Keratinocyte (primary cell): ENCODE measurements around the gene SLC35A5.

Experiments
- CTCF ChIP-seq, 3 experiments: IDR thresholded peaks in 1 of 3; conservative IDR thresholded peaks in 1 of 3; optimal IDR thresholded peaks in 1 of 3; 2 replicates in 2 of 3; 3 replicates in 1 of 3; pipeline versions ENCODE3 to v1.5.1; 2011; ENCODE audit warnings: low read length in 3 of 3, mild to moderate bottlenecking in 3 of 3, moderate library complexity in 2 of 3, control low read depth in 1 of 3, inconsistent platforms in 1 of 3; ENCODE audit not compliant: insufficient read depth in 2 of 3; ENCODE audit errors: extremely low read depth in 1 of 3
- EZH2 ChIP-seq: IDR thresholded peaks from one replicate; pipeline ENCODE4 v1.6.1; 2012; ENCODE audit warnings: inconsistent platforms, mild to moderate bottlenecking, low read length, moderate library complexity

DNA sequence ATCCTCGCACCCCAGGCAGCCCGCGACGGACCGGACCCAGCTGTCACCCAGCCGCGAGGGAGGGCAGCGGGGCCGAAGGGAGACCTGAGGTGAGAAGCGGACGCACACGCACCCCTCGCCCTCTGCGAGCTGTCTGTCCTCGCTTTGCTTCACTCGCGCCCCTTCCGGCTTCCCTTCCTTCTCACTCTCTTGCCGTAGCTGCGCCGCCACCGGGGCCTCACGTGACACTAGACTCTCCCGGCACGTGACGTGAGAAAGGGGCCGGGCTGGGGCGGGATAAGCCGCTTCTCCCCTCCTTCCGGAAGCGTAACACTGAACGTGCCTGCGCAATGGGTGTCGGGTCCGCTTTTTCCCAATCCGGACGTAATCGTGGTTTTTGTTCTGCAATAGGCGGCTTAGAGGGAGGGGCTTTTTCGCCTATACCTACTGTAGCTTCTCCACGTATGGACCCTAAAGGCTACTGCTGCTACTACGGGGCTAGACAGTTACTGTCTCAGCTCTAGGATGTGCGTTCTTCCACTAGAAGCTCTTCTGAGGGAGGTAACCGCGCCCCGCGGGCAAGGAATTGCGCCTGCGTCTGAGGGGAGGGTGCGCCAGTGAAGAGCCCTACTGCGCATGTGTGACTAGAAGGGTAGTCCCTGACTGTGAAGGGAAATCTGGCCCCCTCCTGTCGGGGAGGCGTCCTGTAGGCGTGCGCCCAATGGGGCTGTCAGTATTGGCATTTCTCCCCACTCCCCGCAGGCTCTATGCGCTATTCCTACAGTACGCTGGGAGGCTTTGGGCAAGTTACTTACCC, at the start of gene SLC35A5, which contains the start of gene ATG3:
- TF ChIP-seq CTCF (optimal IDR thresholded peaks at IDR 0.05 in 1 of 3, IDR thresholded peaks at IDR 0.05 in 1 of 3, conservative IDR thresholded peaks at IDR 0.05 in 1 of 3; ENCODE audit: extremely low read depth in 1 of 3, insufficient read depth in 2 of 3, low read length in 3 of 3) (peak in 1 of 3 experiments; percentile 16), EZH2 (no peak)
